SK-N-MC (cell line): ENCODE data around the gene PRKAR2B.

Source experiments
- EZH2 ChIP-seq: fragments of 200-600 bp; sonication (generic); IDR thresholded peaks from one replicate; pipeline ENCODE4 v1.6.1; 2017; ENCODE audit warnings: antibody characterized with exemption
- FOXP2 ChIP-seq: optimal IDR thresholded peaks from 2 replicates; pipeline ENCODE3; 2011; ENCODE audit warnings: mild to moderate bottlenecking, moderate library complexity; ENCODE audit not compliant: insufficient read depth; ENCODE audit errors: extremely low read length, control extremely low read depth
- POLR2AphosphoS5 ChIP-seq: IDR thresholded peaks from 2 replicates; pipeline ENCODE4 v1.6.1; 2012; ENCODE audit warnings: mild to moderate bottlenecking, low read depth, low read length, borderline replicate concordance

DNA sequence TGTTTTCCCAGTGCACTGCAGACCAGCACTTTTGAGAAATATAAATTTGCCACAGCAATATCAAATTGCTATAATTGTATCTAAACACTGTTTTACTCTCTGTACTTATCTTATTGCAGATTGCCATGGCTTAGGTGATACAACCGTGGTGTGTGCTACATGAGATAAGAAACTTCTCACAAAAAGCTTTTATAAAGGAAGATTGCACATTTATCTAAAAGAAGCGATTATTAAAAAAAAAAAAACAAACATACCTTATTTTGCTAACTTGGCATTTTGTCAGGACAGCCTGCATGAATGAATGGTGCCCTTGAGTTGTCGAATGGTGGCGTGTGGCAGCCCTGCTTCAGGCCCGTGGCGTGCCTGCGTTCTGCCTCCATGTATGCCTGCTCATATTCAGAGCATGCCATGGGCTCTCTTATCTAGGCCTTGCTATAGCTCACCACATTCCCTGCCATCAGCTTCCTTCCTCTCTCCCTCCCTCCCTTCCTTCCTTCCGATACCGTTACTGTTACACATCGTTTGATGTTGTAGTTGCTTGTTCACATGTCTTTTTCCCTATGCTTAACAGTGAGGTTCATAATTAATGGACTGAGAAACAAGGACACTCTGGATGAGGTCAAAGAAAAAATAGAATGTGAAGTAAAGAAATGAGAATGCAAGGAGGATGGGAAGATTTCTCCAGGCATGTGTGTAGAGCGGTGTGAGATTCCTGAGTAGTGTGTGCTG is 34.9 kb downstream of the PRKAR2B start:
- TF ChIP-seq EZH2: no peak
- no peak for TF ChIP-seq POLR2AphosphoS5
- TF ChIP-seq FOXP2: no peak
